K562 (cell line): ENCODE measurements around the gene EMC10. TPM values are rescaled to one million over a fixed set of nuclear protein-coding genes. Genes with fewer than 3 reads are reported as not detected.

ENCODE experiments used
- ATAC-seq: fragments of 200-7000 bp; cut with Tn5 transposase; 3 replicates; pipeline ENCODE4 v1.9.1; 2020; ENCODE audit warnings: moderate library complexity
- BruUV-seq: library from RNA; stranded (reverse); fragments of 400-500 nt; replicated peaks from 2 replicates; lab custom pipeline; 2021; lab: Mats Ljungman, UMichigan
- CTCF ChIA-PET: fragments of 300-600 bp; formaldehyde crosslinking; extraction: SDS; loops from one replicate; lab custom pipeline; 2021; ENCODE audit warnings: low intra/inter-chr PET ratio; lab: Yijun Ruan, JAX
- POLR2A ChIA-PET: fragments of 300-600, 350-650 bp; sonication (Branson Sonifier 250); formaldehyde crosslinking; extraction: SDS; loops from one replicate; lab custom pipeline; 2021; ENCODE audit warnings: antibody characterized with exemption, inconsistent platforms; lab: Yijun Ruan, JAX
- DNase-seq, 4 experiments: peaks; one replicate each; pipeline versions ENCODE4 v3.0.0 to v3.0.0-alpha.2; 2011 to 2018; ENCODE audit warnings: low spot score in 3 of 4, mixed read lengths in 3 of 4; ENCODE audit errors: extremely low read depth in 1 of 4
- FAIRE-seq: peaks from 2 replicates; lab custom pipeline; 2011; peaks lifted over from hg19 to GRCh38; lab: Jason Lieb, UNC
- H2AFZ ChIP-seq: 2 replicates; pipeline ENCODE4 v1.6.0; 2011; ENCODE audit warnings: low read depth, low read length, control low read depth, inconsistent platforms
- H3K27ac ChIP-seq: fragments of 200-600 bp; 3 replicates; pipeline ENCODE4 v1.8.0; 2011; ENCODE audit warnings: low read depth, mild to moderate bottlenecking, control low read depth, inconsistent platforms, low read length, moderate library complexity, mixed read lengths; ENCODE audit errors: extremely low read depth
- H3K27me3 ChIP-seq, 2 experiments: fragments of 300-600 bp in 1 of 2; 2 replicates in 1 of 2; 3 replicates in 1 of 2; pipeline versions ENCODE4 v1.6.0 to v1.8.0; 2011; ENCODE audit warnings: inconsistent platforms in 2 of 2, low read length in 2 of 2, mild to moderate bottlenecking in 1 of 2, mixed read lengths in 1 of 2, moderate library complexity in 1 of 2; ENCODE audit not compliant: control insufficient read depth in 2 of 2, insufficient read depth in 2 of 2
- H3K36me3 ChIP-seq: fragments of 300-600 bp; 3 replicates; pipeline ENCODE4 v1.8.0; 2011; ENCODE audit warnings: mild to moderate bottlenecking, low read length, inconsistent platforms; ENCODE audit not compliant: control insufficient read depth, insufficient read depth
- H3K4me1 ChIP-seq, 2 experiments: fragments of 200-600 bp in 1 of 2; replicated peaks in 1 of 2; 2 replicates in 1 of 2; 3 replicates in 1 of 2; pipeline versions ENCODE4 v1.5.1 to v1.8.0; 2011; ENCODE audit warnings: inconsistent platforms in 2 of 2, low read length in 2 of 2, mild to moderate bottlenecking in 1 of 2, mixed read lengths in 1 of 2, moderate library complexity in 1 of 2; ENCODE audit not compliant: control insufficient read depth in 2 of 2, insufficient read depth in 2 of 2
- H3K4me2 ChIP-seq: 2 replicates; pipeline ENCODE4 v1.6.1; 2011; ENCODE audit warnings: low read length, control low read depth, inconsistent platforms, mixed read lengths; ENCODE audit not compliant: insufficient read depth
- H3K4me3 ChIP-seq: fragments of 200-600 bp; sonication (generic), shearing (Covaris generic); 2 replicates; pipeline ENCODE4 v1.5.1; 2016; ENCODE audit warnings: control low read depth, inconsistent platforms
- H3K79me2 ChIP-seq: fragments of 200-600 bp; 3 replicates; pipeline ENCODE4 v1.8.0; 2011; ENCODE audit warnings: low read length, inconsistent platforms; ENCODE audit not compliant: control insufficient read depth, insufficient read depth
- H3K9ac ChIP-seq, 2 experiments: 2 replicates each; pipeline versions ENCODE4 v1.6.0 to v1.6.1; 2011; ENCODE audit warnings: low read depth in 2 of 2, low read length in 2 of 2, control low read depth in 1 of 2, inconsistent platforms in 1 of 2, mild to moderate bottlenecking in 1 of 2, mixed read lengths in 1 of 2; ENCODE audit not compliant: insufficient read depth in 1 of 2
- H3K9me1 ChIP-seq: one replicate; pipeline ENCODE4 v1.6.0; 2011; ENCODE audit warnings: inconsistent platforms, mild to moderate bottlenecking, low read length, moderate library complexity; ENCODE audit not compliant: control insufficient read depth, insufficient read depth
- H3K9me3 ChIP-seq: replicated peaks from 2 replicates; pipeline ENCODE4 v1.5.1; 2011; ENCODE audit warnings: low read depth, low read length, inconsistent platforms; ENCODE audit not compliant: control insufficient read depth, insufficient read depth
- H4K20me1 ChIP-seq: replicated peaks from 2 replicates; pipeline ENCODE4 v1.6.1; 2011; ENCODE audit warnings: low read length, inconsistent platforms, mixed read lengths; ENCODE audit not compliant: control insufficient read depth, insufficient read depth
- ATF2 ChIP-seq: sonication (generic); formaldehyde crosslinking; IDR thresholded peaks from 2 replicates; pipeline ENCODE4 v1.8.1; 2022; ENCODE audit warnings: missing genetic modification reagents
- BHLHE40 ChIP-seq: IDR thresholded peaks from 2 replicates; pipeline ENCODE4 v1.6.1; 2011; ENCODE audit warnings: low read length, improper control_type of control experiment
- NCOR1 ChIP-seq: fragments of 450-650 bp; IDR thresholded peaks from 2 replicates; pipeline ENCODE4 v1.6.1; 2016; ENCODE audit warnings: mild to moderate bottlenecking, moderate library complexity
- PCBP1 ChIP-seq: fragments of 200-400 bp; formaldehyde crosslinking; IDR thresholded peaks from 2 replicates; pipeline ENCODE4 v1.6.1; 2018; ENCODE audit warnings: mild to moderate bottlenecking, low read depth, low read length; ENCODE audit not compliant: poor library complexity, severe bottlenecking
- SNRNP70 ChIP-seq: fragments of 200-400 bp; formaldehyde crosslinking; optimal IDR thresholded peaks from 2 replicates; pipeline ENCODE3; 2017; ENCODE audit warnings: low read depth, low read length
- SOX6 ChIP-seq: fragments of 450-650 bp; IDR thresholded peaks from 2 replicates; pipeline ENCODE4 v1.6.1; 2014; ENCODE audit warnings: mild to moderate bottlenecking
- ZNF24 ChIP-seq: fragments of 450-650 bp; IDR thresholded peaks from 2 replicates; pipeline ENCODE4 v1.6.1; 2016
- ZNF766 ChIP-seq: fragments of 200-800 bp; sonication (Bioruptor generic); conservative IDR thresholded peaks from 2 replicates; pipeline ENCODE4 v1.6.1; 2016; ENCODE audit warnings: missing genetic modification characterization, missing compliant biosample characterization
- WGBS: fragments of 100-300 bp; shearing (Covaris generic); methylation state at CpG from one replicate; pipeline ENCODE4 v1.1.6; 2016; ENCODE audit warnings: low coverage, mixed read lengths; ENCODE audit not compliant: insufficient coverage; ENCODE audit errors: missing lambda C conversion rate; 5-methylcytosine and 5-hydroxymethylcytosine counted together
- in situ Hi-C: fragments of 300-500 bp; cut with MboI; formaldehyde crosslinking; loops from 4 replicates; pipeline ENCODE4 v1.15.0; 2018; ENCODE audit warnings: inconsistent platforms, mixed read lengths
- intact Hi-C: fragments of 100-400 bp; cut with micrococcal nuclease; formaldehyde crosslinking; loops from 2 replicates; pipeline ENCODE4 v1.14.2; 2022
- polyA plus RNA-seq, 8 experiments: library from polyadenylated mRNA; depleted of rRNA in 4 of 8; stranded (reverse) in 5 of 8; unstranded in 3 of 8; fragments of >200 nt; fragmentation: Nextera tagmentation in 2 of 8; fragmentation: Illumina TruSeq in 1 of 8; extraction: Ambion mirVana in 2 of 8; extraction: Trizol in 1 of 8; gene quantifications; 2 replicates each; pipeline versions ENCODE4 v1.2.1 to v1.2.3, GENCODE V29; 2011 to 2014; ENCODE audit warnings: inconsistent platforms in 1 of 8, missing spikeins in 1 of 8
- total RNA-seq, 7 experiments: library from RNA; depleted of rRNA in 6 of 7; stranded (reverse); fragments of >200 nt in 6 of 7; fragmentation: Illumina TruSeq in 2 of 7; extraction: Trizol in 2 of 7; gene quantifications; 2 replicates each; pipeline versions ENCODE4 v1.2.1 to v1.2.3, GENCODE V29; 2011 to 2021; ENCODE audit warnings: low replicate concordance in 1 of 7
- TF ChIP-seq, protein P1 (sequence below), 2 experiments: IDR thresholded peaks; 2 replicates each; pipeline ENCODE4 v1.6.1; 2011; ENCODE audit warnings: borderline replicate concordance in 1 of 2, control low read depth in 1 of 2, low read depth in 1 of 2, low read length in 1 of 2, mild to moderate bottlenecking in 1 of 2, mixed read lengths in 1 of 2, moderate library complexity in 1 of 2; ENCODE audit not compliant: insufficient read depth in 1 of 2, insufficient read length in 1 of 2, poor library complexity in 1 of 2, severe bottlenecking in 1 of 2; ENCODE audit errors: extremely low read depth in 1 of 2

EMC10 gene
- total and polyA plus RNA-seq, 9 of the 15 experiments (the other 6 are each of a cell fraction or from before 2014, with no cell fraction given): 1.4 to 46.0 (median 13.1) TPM

DNA sequence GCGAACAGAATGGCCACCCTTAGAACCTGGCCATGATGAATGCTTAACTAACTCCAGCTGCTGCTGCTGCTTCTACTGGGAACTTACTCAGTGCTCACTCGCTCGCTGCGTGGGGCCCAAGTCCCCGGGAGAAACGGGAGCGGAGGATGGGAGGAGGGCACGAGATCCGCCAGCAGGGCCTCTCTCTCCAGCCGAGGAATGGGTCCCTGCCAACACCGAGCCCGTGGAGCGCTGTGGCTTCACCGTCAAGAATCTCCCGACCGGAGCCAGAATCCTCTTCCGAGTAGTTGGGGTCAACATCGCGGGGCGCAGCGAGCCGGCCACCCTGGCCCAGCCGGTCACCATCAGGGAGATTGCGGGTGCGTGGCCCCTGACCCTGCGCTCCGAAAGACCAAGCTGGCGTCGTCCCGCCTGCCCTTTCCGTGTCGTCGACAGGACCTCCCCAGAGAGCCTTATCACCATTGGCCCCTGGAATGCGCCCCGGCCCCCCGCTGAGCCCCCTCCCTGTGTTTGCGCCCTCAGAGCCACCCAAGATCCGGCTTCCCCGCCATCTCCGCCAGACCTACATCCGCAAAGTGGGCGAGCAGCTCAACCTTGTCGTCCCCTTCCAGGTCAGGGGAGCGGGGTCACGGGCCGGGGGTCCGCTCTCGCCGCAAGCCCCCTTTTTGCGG is 17.8 kb upstream of the EMC10 start (continued):
- no peak for TF ChIP-seq ATF2
- TF ChIP-seq ZNF24: no peak
- no peak for TF ChIP-seq SOX6
- no peak for TF ChIP-seq ZNF766 (CRISPR knock-in tag)

GRCh38 chr19:50459067-50459456 is 17.2 kb upstream of the EMC10 start:
- BruUV-seq: no TSS peak
- TF ChIP-seq BHLHE40 (peak; percentile 27; the same call in 1 of the 2 replicates), SNRNP70 (no peak), NCOR1 (no peak), PCBP1 (peak; percentile 53)
- TF ChIP-seq, protein P1, sequence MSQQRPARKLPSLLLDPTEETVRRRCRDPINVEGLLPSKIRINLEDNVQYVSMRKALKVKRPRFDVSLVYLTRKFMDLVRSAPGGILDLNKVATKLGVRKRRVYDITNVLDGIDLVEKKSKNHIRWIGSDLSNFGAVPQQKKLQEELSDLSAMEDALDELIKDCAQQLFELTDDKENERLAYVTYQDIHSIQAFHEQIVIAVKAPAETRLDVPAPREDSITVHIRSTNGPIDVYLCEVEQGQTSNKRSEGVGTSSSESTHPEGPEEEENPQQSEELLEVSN (IDR thresholded peaks at IDR 0.05; ENCODE audit: borderline replicate concordance in 1 of 2, extremely low read depth in 1 of 2, insufficient read depth in 1 of 2, insufficient read length in 1 of 2, low read depth in 1 of 2, low read length in 1 of 2, poor library complexity in 1 of 2, severe bottlenecking in 1 of 2): peak; percentile 18 to 75
- 49% methylated on average over 12 of the region's 32 CpGs for WGBS
- intact Hi-C loops: no loop called here
- H3K79me2 ChIP-seq: no peaks in the 10 kb centered on the region
- DNase-seq: peak in 1 of 4 experiments; percentile 35
- no peaks in the 10 kb centered on the region for H3K9me3 ChIP-seq
- ChIA-PET CTCF (no interaction called here), POLR2A (no interaction called here)
- no peaks in the 10 kb centered on the region for H4K20me1 ChIP-seq
- no peaks in the 10 kb centered on the region for H3K9me1 ChIP-seq
- H3K36me3 ChIP-seq: no peaks in the 10 kb centered on the region
- H3K4me2 ChIP-seq: no peak overlapping the region
- H3K9ac ChIP-seq: no peak overlapping the region
- peaks cover 6 to 17% of the 10 kb centered on the region in 2 experiments; a peak in 4 of 5 replicates for H3K27me3 ChIP-seq
- no peak for ATAC-seq
- H3K4me3 ChIP-seq: no peak overlapping the region
- in situ Hi-C loops: no loop called here
- H3K27ac ChIP-seq: no peak overlapping the region
- no peak for FAIRE-seq
- H2AFZ ChIP-seq: no peak overlapping the region
- peaks cover 4 to 19% of the 10 kb centered on the region in 2 experiments; a peak in 4 of 5 replicates for H3K4me1 ChIP-seq
